GM18907 (cell line): ENCODE measurements around the gene LFNG.
"Not testable (repeated sequence)": the region's sequence is repeated elsewhere in the genome, so short reads cannot be mapped to it uniquely, and the experiment has no call there.

Experiments
- ATAC-seq: cut with Tn5 transposase; IDR thresholded peaks from one replicate; pipeline ENCODE4 v1.9.1; 2021; ENCODE audit warnings: mild to moderate bottlenecking, moderate library complexity; ENCODE audit not compliant: unreplicated experiment

LFNG gene

DNA sequence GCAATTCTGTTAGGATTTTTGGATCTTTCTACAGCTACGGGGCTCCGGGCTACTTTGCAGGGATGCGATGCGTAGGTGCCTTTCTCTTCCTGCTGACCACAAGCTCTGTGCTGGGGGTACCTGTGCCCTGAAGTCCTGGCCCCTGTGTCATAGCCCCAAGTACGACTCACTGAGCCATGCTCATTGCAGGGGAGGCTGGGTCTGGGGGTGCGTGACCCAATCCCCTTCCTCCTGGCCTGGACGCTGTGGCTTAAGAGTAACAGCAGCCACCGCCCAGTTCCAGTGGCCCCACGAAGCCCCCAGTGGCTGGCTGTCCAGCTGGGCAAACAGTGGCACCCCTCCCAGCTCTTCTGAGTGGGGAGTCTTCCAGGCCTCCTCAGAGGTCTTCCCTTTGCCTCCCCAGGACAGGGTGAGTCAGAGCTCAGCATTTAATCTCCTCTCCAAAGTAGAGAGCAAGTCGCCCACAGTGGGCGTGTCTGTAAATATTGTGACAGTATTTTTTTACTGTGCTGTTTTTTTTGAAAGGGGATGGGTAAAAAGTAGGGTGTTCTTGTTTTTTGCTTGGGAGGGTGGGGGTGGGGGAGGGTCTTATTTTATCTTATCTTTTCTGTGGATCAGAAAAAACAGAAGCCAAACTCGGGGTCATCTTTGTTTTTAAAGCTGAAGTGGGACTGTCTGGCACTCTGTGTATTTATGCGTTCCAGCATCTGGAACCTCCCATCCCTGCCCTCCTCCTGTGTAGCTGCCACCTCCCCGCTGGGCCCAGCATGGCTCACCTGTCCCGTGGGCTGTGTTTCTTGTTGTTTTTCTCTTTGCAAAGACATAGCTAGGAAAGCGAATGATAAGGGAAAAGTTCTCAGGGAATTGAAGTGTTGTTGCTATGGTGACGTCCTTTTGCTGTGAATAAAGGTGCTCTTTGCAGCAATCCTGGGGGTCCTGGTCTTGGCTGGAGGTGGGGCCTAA is 8.2 kb downstream of the LFNG start:
- ATAC-seq, result no peak

DNA sequence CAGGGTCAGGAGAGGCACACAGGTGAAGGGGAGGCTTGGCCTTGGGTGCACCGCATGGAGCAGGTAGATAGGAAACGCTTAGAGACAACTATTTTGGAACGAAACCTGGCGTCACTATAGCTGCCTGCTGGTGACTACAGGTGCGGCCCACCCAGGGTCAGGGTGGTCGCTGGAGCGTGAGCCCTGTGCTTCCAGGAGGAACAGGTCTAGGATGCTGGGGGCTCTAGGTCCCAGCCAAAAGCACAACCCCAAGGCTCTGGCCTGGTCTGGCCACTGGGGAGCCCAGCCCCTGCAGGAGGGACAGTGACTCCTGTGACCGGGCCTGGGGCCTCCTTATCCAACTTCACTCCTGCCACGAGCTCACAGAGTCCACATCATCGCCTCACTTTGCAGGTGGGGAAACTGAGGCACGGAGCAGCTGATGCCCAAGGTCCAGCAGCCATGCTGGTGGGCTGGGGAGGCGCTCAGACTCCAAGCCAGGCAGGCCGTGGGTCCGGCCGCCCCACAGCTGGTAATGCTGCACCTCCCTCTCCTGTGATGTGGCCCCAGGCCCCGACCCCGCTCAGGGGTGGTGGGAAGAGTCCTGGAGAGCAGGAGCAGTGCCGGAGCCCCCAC is 9.0 kb downstream of the LFNG start:
- ATAC-seq, result no peak

DNA sequence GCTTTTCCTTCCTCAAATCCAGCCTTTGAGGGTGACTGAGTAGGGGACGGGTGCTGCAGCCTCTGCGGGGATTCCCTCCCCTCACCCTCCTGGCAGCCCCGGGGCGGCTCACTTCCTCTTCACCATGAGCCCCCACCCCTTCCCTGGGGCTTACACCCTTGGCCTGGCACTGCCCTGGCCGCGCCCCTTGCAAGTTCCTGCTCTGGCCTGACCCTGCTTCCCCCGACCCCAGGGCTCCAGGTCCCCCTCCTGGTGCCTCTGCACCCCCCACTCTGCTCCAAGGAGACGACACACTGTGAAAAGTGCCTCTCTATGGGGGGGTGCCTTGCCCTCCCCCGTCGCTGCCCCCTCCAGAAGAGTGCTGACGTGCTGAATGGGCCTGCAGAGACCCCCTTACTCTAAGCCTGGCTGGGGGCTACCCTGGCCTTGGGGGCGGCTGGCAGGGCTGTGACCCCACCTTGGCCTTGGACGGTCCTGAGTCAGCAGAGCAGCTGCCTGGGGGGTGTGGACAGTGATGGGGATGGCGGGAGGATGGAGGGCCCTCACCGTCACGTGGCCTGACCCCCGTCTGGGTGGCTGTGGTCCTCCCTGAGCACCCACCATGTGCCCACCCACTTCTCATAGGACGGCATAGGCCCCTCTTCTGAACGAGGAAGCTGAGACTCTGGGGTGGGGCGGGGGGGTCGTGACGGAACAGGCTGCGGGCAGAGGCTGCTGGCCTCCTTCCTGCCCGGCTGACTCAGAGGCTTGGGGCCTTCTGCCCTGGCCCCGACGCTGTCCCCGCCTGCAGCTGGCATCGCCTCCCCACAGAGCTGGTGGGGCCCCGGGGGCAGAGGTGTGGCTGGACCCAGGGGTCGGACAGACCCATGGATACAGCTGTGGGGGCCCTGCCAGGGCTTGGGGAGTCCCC is 9.8 kb downstream of the LFNG start:
- peak; percentile 63 for ATAC-seq

DNA sequence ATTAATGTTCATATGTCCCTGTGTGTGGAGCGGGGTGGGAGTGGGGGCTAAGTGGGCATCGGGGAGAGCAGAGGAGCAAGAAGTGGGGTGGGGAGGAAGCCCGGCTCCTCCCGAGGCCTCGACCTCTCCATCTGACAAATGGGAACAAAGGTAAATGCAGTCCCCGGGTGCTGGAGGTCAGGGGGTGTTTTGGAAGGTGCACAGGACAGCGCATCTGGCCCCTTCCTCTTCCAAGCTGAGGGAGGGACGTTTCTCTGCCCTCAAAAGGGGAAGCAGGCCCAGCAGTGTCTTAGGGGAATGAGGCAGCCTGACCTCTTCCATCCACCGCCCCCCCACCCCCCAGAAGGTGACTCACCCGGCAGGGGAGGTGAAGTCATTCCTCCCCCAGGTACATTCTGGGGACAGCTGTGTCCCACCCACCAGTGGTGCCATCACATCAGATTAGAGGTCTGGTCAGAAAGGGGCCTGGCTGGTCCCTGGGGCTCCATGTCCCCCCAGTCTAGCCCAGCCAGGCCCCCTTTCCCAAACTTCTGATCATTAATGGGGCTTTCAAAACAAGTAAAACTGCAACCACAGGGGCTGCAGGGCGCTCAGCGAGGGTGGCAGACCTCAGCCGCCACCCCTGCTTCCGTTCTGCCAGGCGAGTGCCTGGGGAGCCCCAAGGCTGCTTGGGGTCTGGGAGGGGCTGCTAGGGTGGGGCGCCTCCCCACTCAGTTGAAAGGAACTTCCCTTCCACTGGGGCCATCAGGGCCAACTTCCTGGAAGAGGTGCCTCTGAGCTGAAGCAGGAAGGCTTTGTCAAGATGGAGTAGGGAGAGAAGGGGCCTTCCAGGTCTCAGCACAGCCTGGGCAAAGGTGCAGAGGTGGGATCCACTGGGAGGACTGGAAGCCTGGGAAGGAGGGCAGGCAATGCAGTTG is 10.8 kb downstream of the LFNG start:
- ATAC-seq, result peak; percentile 45

DNA sequence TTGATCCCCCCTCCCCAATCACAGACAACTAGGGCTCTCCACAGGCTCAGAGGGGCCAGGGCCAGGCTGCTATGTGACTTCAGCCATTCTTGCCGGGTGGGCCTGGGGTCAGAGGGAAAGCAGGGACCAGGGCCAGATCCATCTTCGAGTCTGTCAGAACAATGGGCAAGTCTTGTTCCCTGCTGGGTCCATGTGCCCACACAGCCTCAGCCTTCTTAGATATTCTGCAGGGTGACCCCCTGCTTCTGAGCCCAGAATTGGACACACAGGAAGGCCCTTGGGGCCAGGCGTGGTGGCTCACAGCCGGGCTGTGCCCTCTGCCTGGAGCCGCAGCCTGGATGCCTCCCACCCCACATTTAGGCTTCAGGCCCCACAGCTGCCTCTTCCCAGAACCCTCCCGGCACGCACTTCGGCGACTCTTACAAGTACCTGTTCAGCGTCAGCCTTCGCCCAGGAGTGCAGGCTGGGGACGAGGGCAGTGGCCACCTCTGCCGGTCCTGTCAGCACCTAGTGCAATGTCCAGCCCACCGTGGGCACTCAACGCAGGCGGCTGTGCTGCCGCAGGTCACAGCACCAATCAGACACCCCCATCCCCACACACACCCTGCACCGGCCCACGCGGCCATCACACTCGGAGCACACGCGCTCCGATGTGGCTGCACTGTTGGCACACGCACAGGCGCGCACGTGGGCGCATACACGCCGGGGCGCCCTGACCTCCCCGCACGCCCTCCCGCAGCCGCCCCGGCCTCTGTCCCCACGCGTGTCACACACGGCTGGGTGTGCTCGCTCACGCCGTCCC is 11.6 kb downstream of the LFNG start:
- not testable (repeated sequence) for ATAC-seq

DNA sequence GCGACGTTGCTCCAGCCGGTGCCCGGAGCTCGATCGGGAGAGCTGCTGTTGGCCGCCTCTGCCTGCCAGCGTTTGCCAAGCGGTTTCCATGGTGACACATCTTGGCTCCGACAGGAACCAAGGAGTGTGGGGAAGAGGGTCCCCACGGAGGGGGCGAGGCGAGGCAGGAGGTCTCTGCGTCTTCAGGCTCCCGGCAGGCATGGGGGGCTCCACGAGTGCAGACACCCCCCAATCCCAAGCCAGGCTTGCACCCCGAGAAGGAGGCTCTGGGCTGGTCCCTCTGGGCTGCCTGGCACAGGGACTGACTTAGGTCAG is 12.2 kb downstream of the LFNG start:
- not testable (repeated sequence) for ATAC-seq

DNA sequence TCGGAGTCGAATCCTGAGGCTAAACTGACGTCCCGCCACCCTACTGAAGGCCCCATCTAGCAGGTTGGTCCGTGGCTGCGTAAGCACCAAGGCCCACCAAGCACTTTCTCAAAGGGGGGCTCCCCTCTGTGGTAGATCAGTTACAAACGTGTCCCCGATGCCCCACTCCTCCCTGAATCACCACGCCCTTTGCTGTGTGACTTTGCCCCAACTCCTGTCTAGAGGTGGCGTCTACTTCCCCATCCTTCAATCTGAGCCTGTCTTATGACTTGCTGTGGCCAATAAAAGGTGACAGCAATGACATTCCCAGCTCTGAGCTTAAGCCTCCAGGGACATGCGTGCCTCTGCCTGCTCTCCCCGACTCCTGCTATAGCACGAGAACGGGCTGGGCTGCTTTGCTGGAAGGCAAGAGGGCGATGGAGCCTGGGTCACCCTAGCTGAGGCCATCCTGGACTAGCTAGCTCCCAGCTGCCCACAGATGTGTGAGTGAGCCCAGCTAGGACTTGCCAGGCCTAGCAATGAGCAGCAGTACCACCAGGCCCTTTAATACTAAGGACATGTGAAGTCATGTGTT is 12.7 kb downstream of the LFNG start:
- not testable (repeated sequence) for ATAC-seq

DNA sequence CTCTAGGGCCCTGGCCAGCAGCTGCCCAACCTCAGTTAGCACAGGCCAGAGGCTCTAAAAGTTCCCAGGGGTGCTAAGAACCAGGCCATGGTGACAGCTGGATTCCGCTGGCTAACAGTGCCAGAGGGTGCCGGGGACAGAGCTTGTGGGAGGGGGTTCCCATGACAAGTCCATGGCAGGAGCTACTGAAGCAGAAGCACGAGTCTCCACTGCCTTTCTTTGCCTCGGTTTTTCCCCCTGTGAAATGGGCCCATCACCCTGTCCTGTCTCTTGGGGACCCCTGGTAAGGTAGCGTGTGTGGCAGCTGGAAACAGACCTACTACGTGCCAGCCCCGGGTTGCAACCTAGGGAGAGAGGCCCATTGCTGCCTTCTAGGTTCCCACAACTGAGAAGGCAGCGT is 13.2 kb downstream of the LFNG start:
- not testable (repeated sequence) for ATAC-seq

DNA sequence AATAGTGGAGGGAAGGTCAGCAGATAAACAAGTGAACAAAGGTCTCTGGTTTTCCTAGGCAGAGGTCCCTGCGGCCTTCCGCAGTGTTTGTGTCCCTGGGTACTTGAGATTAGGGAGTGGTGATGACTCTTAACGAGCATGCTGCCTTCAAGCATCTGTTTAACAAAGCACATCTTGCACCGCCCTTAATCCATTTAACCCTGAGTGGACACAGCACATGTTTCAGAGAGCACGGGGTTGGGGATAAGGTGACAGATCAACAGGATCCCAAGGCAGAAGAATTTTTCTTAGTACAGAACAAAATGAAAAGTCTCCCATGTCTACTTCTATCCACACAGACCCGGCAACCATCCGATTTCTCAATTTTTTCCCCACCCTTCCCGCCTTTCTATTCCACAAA is 14.0 kb downstream of the LFNG start:
- not testable (repeated sequence) for ATAC-seq

DNA sequence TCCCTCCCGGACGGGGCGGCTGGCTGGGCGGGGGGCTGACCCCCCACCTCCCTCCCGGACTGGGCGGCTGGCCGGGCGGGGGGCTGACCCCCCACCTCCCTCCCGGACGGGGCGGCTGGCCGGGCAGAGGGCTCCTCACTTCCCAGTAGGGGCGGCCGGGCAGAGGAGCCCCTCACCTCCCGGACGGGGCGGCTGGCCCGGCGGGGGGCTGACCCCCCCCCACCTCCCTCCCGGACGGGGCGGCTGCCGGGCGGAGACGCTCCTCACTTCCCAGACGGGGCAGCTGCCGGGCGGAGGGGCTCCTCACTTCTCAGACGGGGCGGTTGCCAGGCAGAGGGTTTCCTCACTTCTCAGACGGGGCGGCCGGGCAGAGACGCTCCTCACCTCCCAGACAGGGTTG is 14.6 kb downstream of the LFNG start:
- not testable (repeated sequence) for ATAC-seq

DNA sequence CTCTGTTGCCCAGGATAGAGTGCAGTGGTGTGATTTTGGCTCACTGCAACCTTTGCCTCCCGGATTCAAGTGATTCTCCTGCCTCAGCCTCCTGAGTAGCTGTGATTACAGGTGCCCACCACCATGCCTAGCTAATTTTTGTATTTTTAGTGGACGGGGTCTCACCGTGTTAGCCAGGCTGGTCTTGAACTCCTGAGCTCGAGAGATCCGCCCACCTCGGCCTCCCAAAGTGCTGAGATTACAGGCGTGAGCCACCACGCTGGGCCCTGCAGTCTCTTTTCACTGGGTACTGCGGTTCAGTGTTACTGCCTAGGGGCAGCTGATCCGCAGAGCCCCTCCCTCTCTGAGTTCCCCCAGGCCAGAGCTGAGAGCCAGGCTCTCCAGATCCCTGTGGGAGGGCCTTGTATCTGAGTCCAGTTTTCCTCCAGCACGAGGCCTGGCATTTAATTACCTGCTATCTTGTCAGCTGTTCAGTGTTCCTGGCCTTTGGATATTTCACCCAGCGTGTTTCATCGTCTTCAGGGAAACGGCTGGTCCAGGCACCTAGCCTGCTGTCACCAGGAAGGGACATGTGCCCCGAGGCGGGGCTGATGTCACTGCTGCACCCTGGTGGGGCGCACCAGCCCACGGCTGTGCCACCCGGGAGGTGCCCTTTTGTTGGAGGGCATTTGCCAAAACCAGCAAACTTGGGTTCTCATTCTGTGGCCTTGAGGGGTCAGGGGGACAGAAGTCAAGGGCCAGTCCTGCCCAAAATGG is 16.5 kb downstream of the LFNG start:
- not testable (repeated sequence) for ATAC-seq

DNA sequence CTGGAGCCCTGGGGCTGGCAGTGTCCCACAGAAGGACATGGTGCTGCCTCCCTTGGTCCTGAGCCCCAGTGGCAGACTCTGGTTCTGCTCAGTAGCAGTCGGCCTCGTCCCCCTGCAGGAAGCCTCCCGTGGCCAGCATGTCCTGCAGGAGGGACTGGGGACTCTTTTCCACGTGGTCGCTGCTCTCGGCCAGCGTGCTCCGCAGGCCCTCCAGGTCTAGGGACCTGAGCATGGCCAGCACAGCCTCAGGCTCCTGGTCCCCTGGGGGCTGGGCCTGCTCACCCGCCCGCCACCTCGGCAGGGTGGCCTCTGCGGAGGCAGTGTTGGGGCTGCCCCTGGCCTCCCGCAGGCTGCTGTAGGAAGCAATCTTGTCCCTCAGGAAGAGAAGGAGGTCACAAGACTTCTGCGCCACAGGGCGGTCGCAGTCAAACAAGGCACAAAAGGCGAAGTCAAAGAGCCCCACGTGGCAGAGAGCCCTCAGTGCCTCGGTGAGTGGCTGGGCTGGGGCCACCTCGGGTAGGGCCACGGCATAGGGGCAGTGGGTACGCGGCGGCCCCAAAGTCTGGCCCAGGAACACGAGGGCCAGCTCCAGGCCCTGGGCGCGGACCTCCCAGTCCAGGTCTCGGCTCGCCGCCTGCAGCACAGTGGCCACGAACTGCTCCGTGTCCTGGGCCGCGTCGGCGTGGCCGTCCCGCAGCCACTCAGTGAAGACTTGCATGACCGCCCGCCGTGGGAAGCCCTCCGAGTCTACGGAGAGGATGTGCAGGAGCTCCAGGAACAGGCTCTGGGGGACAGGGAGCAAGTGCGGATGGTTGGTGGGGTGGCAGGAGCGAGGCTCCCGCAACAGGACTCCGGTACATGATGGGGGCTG is 18.6 kb downstream of the LFNG start:
- ATAC-seq, result no peak

DNA sequence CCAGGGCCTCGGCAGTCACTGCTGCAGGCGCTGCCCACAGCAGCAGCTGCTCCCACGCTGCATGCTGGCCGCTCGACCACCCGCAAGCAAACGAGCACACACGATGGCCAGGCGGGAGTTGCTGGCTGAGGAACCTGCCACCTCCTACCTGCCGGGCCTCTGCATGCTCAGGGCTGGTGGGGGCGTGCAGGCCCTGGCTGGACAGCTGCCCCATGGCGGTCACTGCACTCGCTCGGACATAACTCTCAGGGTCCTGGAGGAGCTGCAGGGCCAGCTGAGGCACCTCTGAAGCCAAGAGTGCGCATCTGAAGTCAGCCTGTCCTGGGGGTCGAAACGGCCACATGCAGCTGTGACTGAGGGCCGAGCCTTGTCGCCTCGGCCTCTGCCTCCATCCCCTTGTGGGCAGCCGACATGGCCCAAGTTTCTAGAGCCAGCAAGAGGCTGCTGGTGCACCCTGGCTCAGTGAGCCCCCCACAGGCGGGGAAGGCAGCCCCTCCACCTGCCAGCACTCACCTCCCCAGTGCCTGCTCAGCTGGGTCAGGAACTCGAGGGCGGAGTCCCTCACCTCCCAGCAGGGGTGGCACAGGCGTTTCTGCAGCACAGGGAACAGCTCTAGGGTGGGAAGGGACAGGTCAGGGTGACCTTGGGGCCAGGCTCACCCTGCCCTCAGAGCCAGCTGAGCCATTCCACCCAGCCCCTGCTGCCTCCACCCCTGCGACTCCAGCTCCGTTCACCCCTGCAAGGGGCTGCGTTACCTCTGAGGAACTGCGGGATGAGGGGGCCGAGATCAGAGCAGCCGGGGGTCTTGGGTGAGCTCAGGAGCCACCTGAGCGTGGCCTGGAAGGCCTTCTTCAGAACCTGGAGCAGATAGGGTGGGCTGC is 19.7 kb downstream of the LFNG start:
- no peak for ATAC-seq

DNA sequence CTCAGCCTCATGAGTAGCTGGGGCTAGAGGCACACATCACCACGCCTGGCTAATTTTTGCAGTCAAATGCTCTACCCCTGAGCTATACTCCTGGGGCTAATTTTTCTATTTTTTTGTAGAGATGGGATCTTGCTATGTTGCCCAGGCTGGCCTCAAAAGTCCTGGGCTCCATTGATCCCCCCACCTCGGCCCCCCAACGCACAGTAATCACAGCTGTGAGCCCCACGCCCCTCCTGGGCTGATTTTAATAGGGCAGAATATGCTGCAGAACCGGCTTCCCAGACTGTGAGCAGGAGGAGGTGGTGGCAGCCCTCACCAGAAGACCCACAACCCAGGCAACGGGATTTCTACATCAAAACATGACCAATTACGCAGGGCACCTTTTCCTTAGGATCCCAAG is 20.6 kb downstream of the LFNG start:
- no peak for ATAC-seq

DNA sequence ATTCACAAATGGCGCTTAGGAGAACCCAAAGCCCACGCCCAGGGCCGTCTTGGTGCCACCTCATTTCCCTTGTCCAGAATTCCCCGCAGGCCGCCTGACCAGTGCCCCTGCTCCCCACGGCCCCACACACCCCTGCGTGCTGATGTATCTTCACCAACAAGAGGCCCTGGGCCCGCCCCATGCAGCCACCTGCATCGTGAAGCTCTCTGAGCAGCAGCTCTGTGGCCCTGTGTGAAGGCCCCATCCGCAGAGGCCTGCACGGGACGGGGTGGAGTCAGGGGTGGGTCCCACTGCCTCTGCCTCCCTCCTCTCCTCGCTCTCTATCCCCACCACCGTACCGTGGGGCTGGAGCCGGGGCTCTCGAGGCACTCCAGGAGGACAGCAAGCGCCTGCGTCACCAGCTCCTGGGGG is 21.1 kb downstream of the LFNG start:
- ATAC-seq, result no peak

DNA sequence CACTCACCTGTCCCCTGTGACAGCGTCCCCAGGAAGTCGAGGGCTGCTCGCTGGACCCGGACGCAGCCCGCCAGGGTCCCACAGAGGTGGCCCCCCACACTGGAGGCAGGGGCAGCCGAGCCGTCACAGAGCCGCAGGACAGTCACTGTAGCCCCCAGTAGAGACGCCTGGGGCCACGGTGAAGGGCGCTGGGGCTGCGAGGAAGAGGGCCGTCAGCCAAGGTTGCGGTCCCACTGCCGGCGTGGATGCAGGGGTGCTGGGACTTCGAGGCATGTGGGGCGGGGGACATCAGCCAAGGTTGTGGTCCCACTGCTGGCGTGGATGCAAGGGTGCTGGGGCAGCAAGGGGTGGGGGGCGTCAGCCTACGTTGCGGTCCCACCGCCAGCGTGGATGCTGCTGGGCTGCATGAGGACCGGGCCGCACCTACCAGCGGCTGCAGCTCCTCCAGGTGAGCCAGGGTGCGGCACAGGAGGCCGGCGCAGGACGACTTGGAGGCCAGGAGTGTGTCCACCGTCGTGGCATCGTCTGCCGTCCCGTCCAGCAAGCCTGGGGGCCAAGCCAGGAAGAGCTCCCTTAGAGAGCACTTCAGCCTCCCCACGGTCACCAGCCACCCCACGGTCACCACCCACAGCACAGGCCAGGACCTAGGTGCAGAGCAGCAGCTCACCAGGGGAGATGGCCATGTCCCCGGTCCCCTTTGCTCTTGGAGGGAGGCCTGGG is 21.9 kb downstream of the LFNG start:
- ATAC-seq, result no peak
